Measurements from ENCODE around the gene EFS.
"Not testable (repeated sequence)": the region's sequence is repeated elsewhere in the genome, so short reads cannot be mapped to it uniquely, and the experiment has no call there.

The EFS gene

DNA sequence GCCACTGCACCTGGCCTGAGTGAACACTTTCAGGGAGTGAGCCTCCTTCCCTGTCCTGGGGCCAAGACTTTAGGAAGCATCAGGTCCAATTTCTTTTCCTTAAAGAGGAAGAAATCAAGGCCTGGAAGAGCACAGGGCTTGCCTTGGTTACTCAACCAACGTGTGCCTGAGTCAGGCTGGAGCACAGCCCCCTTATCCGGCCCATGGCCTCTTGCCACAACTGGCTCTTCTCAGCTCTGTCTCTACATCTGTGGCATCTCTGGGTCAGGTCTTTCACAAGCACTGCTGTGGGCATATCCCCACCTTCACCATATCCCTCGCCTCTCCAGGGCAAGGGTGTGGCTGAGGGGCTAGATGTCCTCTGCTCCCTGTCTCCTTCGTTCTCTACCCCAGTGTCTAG lies 36.3 kb upstream of the EFS start:
- H3K4me1 ChIP-seq (ENCODE audit: control insufficient read depth, insufficient read depth, low read length): no peaks in the 10 kb centered on the region
- CTCF ChIA-PET: no interaction called here
- TF ChIP-seq KLF9 (tag by site-specific recombination; IDR thresholded peaks at IDR 0.05; ENCODE audit: low read depth) (no peak), MYNN (tag by site-specific recombination; IDR thresholded peaks at IDR 0.05; ENCODE audit: borderline replicate concordance) (no peak), ZNF274 (IDR thresholded peaks at IDR 0.05; ENCODE audit: low read length) (no peak), ZNF274 (tag by site-specific recombination; IDR thresholded peaks at IDR 0.05; ENCODE audit: borderline replicate concordance) (no peak), ZNF341 (tag by site-specific recombination; IDR thresholded peaks at IDR 0.05; ENCODE audit: low read depth) (no peak), ZNF174 (tag by site-specific recombination; IDR thresholded peaks at IDR 0.05) (no peak), ZNF366 (tag by site-specific recombination; conservative IDR thresholded peaks at IDR 0.05) (no peak), ZNF223 (tag by site-specific recombination; IDR thresholded peaks at IDR 0.05) (no peak)
- TF ChIP-seq, protein P1, sequence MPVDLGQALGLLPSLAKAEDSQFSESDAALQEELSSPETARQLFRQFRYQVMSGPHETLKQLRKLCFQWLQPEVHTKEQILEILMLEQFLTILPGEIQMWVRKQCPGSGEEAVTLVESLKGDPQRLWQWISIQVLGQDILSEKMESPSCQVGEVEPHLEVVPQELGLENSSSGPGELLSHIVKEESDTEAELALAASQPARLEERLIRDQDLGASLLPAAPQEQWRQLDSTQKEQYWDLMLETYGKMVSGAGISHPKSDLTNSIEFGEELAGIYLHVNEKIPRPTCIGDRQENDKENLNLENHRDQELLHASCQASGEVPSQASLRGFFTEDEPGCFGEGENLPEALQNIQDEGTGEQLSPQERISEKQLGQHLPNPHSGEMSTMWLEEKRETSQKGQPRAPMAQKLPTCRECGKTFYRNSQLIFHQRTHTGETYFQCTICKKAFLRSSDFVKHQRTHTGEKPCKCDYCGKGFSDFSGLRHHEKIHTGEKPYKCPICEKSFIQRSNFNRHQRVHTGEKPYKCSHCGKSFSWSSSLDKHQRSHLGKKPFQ (tag by site-specific recombination; IDR thresholded peaks at IDR 0.05): no peak
- POLR2A ChIA-PET: no interaction called here
- H3K36me3 ChIP-seq (ENCODE audit: control insufficient read depth in 2 of 2, insufficient read depth in 1 of 2, low read length in 2 of 2): no peaks in the 10 kb centered on the region
- no peak overlapping the region for H3K4me3 ChIP-seq (ENCODE audit: low read depth, low read length)
- H3K27ac ChIP-seq (ENCODE audit: extremely low read depth, low read depth, low read length): no peak overlapping the region
- no peaks in the 10 kb centered on the region for H3K9me3 ChIP-seq (ENCODE audit: control insufficient read depth, insufficient read depth, low read depth, low read length)

DNA sequence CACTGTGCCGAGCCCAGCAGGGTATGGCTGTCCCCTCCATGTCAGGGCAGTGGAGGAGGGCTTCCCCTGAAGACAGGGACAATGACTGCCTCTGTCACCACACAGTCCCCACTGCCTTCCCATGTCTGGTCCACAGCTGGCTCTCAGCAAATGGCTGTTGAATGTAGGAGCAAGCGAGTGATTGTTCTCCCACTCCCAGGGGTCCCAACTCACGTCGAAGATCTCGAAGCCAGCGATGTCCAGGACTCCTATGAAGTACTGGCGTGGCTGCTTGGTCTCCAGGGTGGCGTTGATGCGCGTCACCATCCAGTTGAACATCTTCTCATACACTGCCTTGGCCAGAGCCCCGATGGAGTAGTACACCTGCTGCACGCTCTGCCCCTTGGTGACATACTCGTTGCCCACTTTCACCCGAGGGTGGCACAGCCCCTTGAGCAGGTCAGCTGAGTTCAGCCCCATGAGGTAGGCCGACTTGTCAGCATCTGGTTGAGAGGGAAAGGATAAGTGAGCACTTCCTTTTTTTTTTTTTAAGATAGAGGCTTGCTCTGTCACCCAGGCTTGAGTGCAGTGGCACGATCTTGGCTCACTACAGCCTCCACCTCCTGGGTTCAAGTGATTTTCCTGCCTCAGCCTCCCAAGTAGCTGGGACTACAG lies 35.7 kb upstream of the EFS start:
- H3K27ac ChIP-seq (ENCODE audit: extremely low read depth, low read depth, low read length); H3K9me3 ChIP-seq (ENCODE audit: control insufficient read depth, insufficient read depth, low read depth, low read length); H3K36me3 ChIP-seq (ENCODE audit: control insufficient read depth in 2 of 2, insufficient read depth in 1 of 2, low read length in 2 of 2); POLR2A ChIA-PET; H3K4me1 ChIP-seq (ENCODE audit: control insufficient read depth, insufficient read depth, low read length); H3K4me3 ChIP-seq (ENCODE audit: low read depth, low read length): not testable (repeated sequence)
- TF ChIP-seq ZNF157 (tag by site-specific recombination; IDR thresholded peaks at IDR 0.05): 0 out of 2 replicates have a peak, but pooled peaks have one; percentile 20
- CTCF ChIA-PET: interaction anchor here (0.6 kb wide), 1 partner anchor 105 kb away, joined by 4 read pairs; no protein-coding TSS in a partner anchor

DNA sequence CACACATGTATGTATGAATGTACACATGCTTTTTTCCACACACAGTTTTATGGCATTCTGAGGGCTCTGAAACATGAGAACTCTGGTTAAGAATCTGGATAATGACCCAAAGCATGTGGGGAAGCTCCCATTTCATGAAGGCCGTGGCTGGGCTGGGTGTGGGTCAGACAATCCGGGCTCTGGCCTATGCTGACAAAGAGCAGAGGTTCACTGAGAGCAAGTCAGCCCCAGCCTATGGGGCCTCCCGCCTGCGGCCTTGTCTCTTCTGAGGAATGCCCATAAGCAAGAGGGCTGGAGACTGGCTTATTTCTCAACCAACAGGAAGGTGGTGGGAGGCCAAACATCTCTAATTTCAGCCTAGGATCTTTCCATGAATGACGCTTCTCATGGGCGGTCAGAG lies 34.6 kb upstream of the EFS start:
- no peak overlapping the region for H3K4me3 ChIP-seq (ENCODE audit: low read depth, low read length)
- H3K9me3 ChIP-seq (ENCODE audit: control insufficient read depth, insufficient read depth, low read depth, low read length): no peaks in the 10 kb centered on the region
- TF ChIP-seq ZNF169 (tag by site-specific recombination; IDR thresholded peaks at IDR 0.05) (no peak), ZNF174 (tag by site-specific recombination; IDR thresholded peaks at IDR 0.05) (no peak), ZNF677 (tag by site-specific recombination; IDR thresholded peaks at IDR 0.05) (no peak)
- POLR2A ChIA-PET: no interaction called here
- no peaks in the 10 kb centered on the region for H3K36me3 ChIP-seq (ENCODE audit: control insufficient read depth in 2 of 2, insufficient read depth in 1 of 2, low read length in 2 of 2)
- H3K4me1 ChIP-seq (ENCODE audit: control insufficient read depth, insufficient read depth, low read length): no peaks in the 10 kb centered on the region
- H3K27ac ChIP-seq (ENCODE audit: extremely low read depth, low read depth, low read length): no peak overlapping the region
- CTCF ChIA-PET: interaction anchor here (0.6 kb wide), 1 partner anchor 279 kb away, joined by 3 read pairs; no protein-coding TSS in a partner anchor

DNA sequence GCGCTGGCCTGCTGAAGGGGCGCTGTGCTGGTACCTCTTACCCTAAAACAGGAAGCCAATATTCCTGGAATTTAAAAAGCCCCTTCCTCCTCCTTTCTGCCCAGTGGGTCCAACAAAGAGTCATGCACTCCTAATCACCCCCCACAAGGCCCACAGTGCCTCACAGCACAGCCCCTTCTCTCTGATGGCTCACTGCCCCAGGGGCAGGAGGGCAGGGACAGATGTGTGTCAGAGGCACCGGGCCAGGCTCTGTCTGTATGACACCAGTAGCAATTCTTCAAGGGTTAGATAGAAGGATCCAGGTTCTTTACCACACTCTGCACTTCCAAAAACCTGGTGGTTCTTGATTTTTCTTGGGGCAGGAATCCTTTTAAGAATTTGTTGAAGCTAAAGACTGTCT lies 34.2 kb upstream of the EFS start:
- Histone ChIP-seq H3K27ac (ENCODE audit: extremely low read depth, low read depth, low read length) (no peak overlapping the region), H3K4me1 (ENCODE audit: control insufficient read depth, insufficient read depth, low read length) (no peaks in the 10 kb centered on the region), H3K4me3 (ENCODE audit: low read depth, low read length) (no peak overlapping the region), H3K36me3 (ENCODE audit: control insufficient read depth in 2 of 2, insufficient read depth in 1 of 2, low read length in 2 of 2) (no peaks in the 10 kb centered on the region), H3K9me3 (ENCODE audit: control insufficient read depth, insufficient read depth, low read depth, low read length) (no peaks in the 10 kb centered on the region)
- POLR2A ChIA-PET: no interaction called here
- TF ChIP-seq, protein P2, sequence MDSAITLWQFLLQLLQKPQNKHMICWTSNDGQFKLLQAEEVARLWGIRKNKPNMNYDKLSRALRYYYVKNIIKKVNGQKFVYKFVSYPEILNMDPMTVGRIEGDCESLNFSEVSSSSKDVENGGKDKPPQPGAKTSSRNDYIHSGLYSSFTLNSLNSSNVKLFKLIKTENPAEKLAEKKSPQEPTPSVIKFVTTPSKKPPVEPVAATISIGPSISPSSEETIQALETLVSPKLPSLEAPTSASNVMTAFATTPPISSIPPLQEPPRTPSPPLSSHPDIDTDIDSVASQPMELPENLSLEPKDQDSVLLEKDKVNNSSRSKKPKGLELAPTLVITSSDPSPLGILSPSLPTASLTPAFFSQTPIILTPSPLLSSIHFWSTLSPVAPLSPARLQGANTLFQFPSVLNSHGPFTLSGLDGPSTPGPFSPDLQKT (IDR thresholded peaks at IDR 0.05; ENCODE audit: borderline replicate concordance, low read depth, low read length): no peak
- TF ChIP-seq ZNF157 (tag by site-specific recombination; IDR thresholded peaks at IDR 0.05) (no peak), TRIM28 (IDR thresholded peaks at IDR 0.05; ENCODE audit: borderline replicate concordance, low read length) (no peak), OVOL3 (tag by site-specific recombination; IDR thresholded peaks at IDR 0.05) (no peak), ZFP41 (tag by site-specific recombination; IDR thresholded peaks at IDR 0.05; ENCODE audit: borderline replicate concordance) (no peak), ZNF701 (tag by site-specific recombination; IDR thresholded peaks at IDR 0.05) (no peak), ZNF366 (tag by site-specific recombination; conservative IDR thresholded peaks at IDR 0.05) (no peak), ZNF2 (tag by site-specific recombination; IDR thresholded peaks at IDR 0.05) (no peak), ZNF548 (tag by site-specific recombination; IDR thresholded peaks at IDR 0.05) (no peak), ZNF670 (tag by site-specific recombination; IDR thresholded peaks at IDR 0.05; ENCODE audit: low read depth) (no peak), ZNF837 (tag by site-specific recombination; IDR thresholded peaks at IDR 0.05) (no peak), WT1 (tag by site-specific recombination; IDR thresholded peaks at IDR 0.05) (no peak)
- CTCF ChIA-PET: interaction anchor here (0.6 kb wide), 1 partner anchor 279 kb away, joined by 3 read pairs; no protein-coding TSS in a partner anchor
